Measurements from ENCODE around the gene CCDC102A. TPM values are rescaled to one million over a fixed set of nuclear protein-coding genes. Genes with fewer than 3 reads are reported as not detected.

The CCDC102A gene
- total RNA-seq, 1 experiment from 2014 or later = 4.5 TPM

GRCh38 chr16:57473176-57473840 lies 63.1 kb downstream of the CCDC102A start:
- no peaks in the 10 kb centered on the region for H3K9me3 ChIP-seq (ENCODE audit: control insufficient read depth in 1 of 2, insufficient read depth in 1 of 2, low read depth in 1 of 2, low read length in 2 of 2)
- POLR2A ChIA-PET = interaction anchor here (1.7 kb wide), 1 partner anchor 11 kb away, joined by 7 read pairs; the partner anchor contains the start of gene POLR2C
- H3K4me2 ChIP-seq (ENCODE audit: low read length) = no peak overlapping the region
- H4K20me1 ChIP-seq (ENCODE audit: insufficient read depth) = no peaks in the 10 kb centered on the region
- no peak overlapping the region for H3K4me3 ChIP-seq (replicated peaks in 1 of 2; ENCODE audit: low read depth in 1 of 2, low read length in 2 of 2)
- H3K27me3 ChIP-seq (ENCODE audit: insufficient read depth, low read length) = no peaks in the 10 kb centered on the region
- no peak overlapping the region for H3K9ac ChIP-seq (ENCODE audit: low read length)
- no peaks in the 10 kb centered on the region for H3K79me2 ChIP-seq (ENCODE audit: insufficient read depth, low read length)
- peaks cover 11 to 17% of the 10 kb centered on the region in 2 experiments; a peak in 3 of 4 replicates for H3K4me1 ChIP-seq (ENCODE audit: control insufficient read depth in 1 of 2, insufficient read depth in 2 of 2, low read length in 2 of 2)
- no TSS peak for BruUV-seq (replicated peaks)
- H3K9me2 ChIP-seq (ENCODE audit: insufficient read depth) = no peaks in the 10 kb centered on the region
- RAD21 ChIA-PET (ENCODE audit: low non-redundant PET in 1 of 2, low total read pairs in 2 of 2, uncharacterized antibody in 2 of 2, unreplicated experiment in 2 of 2) = no interaction called here
- H3K27ac ChIP-seq (ENCODE audit: low read depth, low read length) = no peak overlapping the region
- no peak overlapping the region for H2AFZ ChIP-seq (ENCODE audit: low read depth, low read length, poor library complexity, severe bottlenecking)
- peaks cover 29 to 42% of the 10 kb centered on the region in 2 experiments; a peak in 3 of 4 replicates for H3K36me3 ChIP-seq (ENCODE audit: control insufficient read depth in 1 of 2, insufficient read depth in 2 of 2, low read length in 2 of 2)
- CTCF ChIA-PET = no interaction called here
- TF ChIP-seq EZH2phosphoT487 (IDR thresholded peaks at IDR 0.05; ENCODE audit: borderline replicate concordance) (no peak), FOSL1 (IDR thresholded peaks at IDR 0.05; ENCODE audit: low read depth) (no peak), CEBPB (IDR thresholded peaks at IDR 0.05; ENCODE audit: low read depth) (no peak), SIN3A (IDR thresholded peaks at IDR 0.05; ENCODE audit: low read depth) (no peak), YY1 (IDR thresholded peaks at IDR 0.05; ENCODE audit: extremely low read depth, insufficient replicate concordance, low read depth, low read length) (no peak)
- DNase-seq (ENCODE audit: low read depth, low spot score) (no peak), ATAC-seq (no peak)
- intact Hi-C loops (cut with micrococcal nuclease) = no loop called here

GRCh38 chr16:57472665-57473060 lies 63.7 kb downstream of the CCDC102A start:
- H3K36me3 ChIP-seq (ENCODE audit: control insufficient read depth in 1 of 2, insufficient read depth in 2 of 2, low read length in 2 of 2) = peaks cover 33 to 46% of the 10 kb centered on the region in 2 experiments; a peak in 3 of 4 replicates

More at GRCh38 chr16:57472665-57473060, 63.7 kb downstream of the CCDC102A start:
- Histone ChIP-seq H2AFZ (ENCODE audit: low read depth, low read length, poor library complexity, severe bottlenecking) (no peak overlapping the region), H3K27me3 (ENCODE audit: insufficient read depth, low read length) (no peaks in the 10 kb centered on the region), H3K4me1 (ENCODE audit: control insufficient read depth in 1 of 2, insufficient read depth in 2 of 2, low read length in 2 of 2) (peaks cover 11 to 17% of the 10 kb centered on the region in 2 experiments; a peak in 3 of 4 replicates), H4K20me1 (ENCODE audit: insufficient read depth) (no peaks in the 10 kb centered on the region), H3K27ac (ENCODE audit: low read depth, low read length) (no peak overlapping the region), H3K9ac (ENCODE audit: low read length) (no peak overlapping the region), H3K9me3 (ENCODE audit: control insufficient read depth in 1 of 2, insufficient read depth in 1 of 2, low read depth in 1 of 2, low read length in 2 of 2) (no peaks in the 10 kb centered on the region), H3K9me2 (ENCODE audit: insufficient read depth) (no peaks in the 10 kb centered on the region), H3K79me2 (ENCODE audit: insufficient read depth, low read length) (no peaks in the 10 kb centered on the region), H3K4me3 (replicated peaks in 1 of 2; ENCODE audit: low read depth in 1 of 2, low read length in 2 of 2) (no peak overlapping the region), H3K4me2 (ENCODE audit: low read length) (no peak overlapping the region)
- BruUV-seq (replicated peaks) = no TSS peak
- no peak for ATAC-seq
- POLR2A ChIA-PET = interaction anchor here (1.7 kb wide), 1 partner anchor 10 kb away, joined by 7 read pairs; the partner anchor contains the start of gene POLR2C
- CTCF ChIA-PET = interaction anchor here (1.4 kb wide), 1 partner anchor 10 kb away, joined by 3 read pairs; the partner anchor contains the start of gene POLR2C
- RAD21 ChIA-PET (ENCODE audit: low non-redundant PET in 1 of 2, low total read pairs in 2 of 2, uncharacterized antibody in 2 of 2, unreplicated experiment in 2 of 2) = no interaction called here
- intact Hi-C loops (cut with micrococcal nuclease) = no loop called here
- TF ChIP-seq SIN3A (IDR thresholded peaks at IDR 0.05; ENCODE audit: low read depth) (no peak), ZNF274 (IDR thresholded peaks at IDR 0.05; ENCODE audit: low read depth, low read length) (no peak), REST (IDR thresholded peaks at IDR 0.05; ENCODE audit: low read depth) (no peak), EZH2 (IDR thresholded peaks at IDR 0.05) (no peak), CTCF (IDR thresholded peaks at IDR 0.05 in 2 of 3, conservative IDR thresholded peaks at IDR 0.05 in 1 of 3; ENCODE audit: borderline replicate concordance in 1 of 3, insufficient read depth in 1 of 3, low read depth in 2 of 3, low read length in 2 of 3) (no peak), EGR1 (IDR thresholded peaks at IDR 0.05; ENCODE audit: low read depth) (no peak), CBX3 (IDR thresholded peaks at IDR 0.05; ENCODE audit: low read depth) (no peak), EZH2phosphoT487 (IDR thresholded peaks at IDR 0.05; ENCODE audit: borderline replicate concordance) (no peak)
- no peak for DNase-seq (ENCODE audit: low read depth, low spot score)

All from HCT116 (cell line).